ENCODE data around the gene EBNA1BP2.
"Not testable (repeated sequence)": the region's sequence is repeated elsewhere in the genome, so short reads cannot be mapped to it uniquely, and the experiment has no call there.

The EBNA1BP2 gene

GRCh38 chr1:43171876-43172526 is at the start of gene EBNA1BP2, which contains the start of gene CFAP57:
EBNA1BP2 (minus strand) TSS chr1:43172290; CDS start chr1:43172118, 172 bp downstream.
CFAP57 (plus strand) TSS chr1:43172330; CDS start chr1:43172754, 424 bp downstream.
- peak; percentile 92 for DNase-seq (ENCODE audit: low spot score)

GRCh38 chr1:43221797-43222196 is 49.7 kb upstream of the EBNA1BP2 start:
- no peak for DNase-seq (ENCODE audit: low spot score)

- DNase-seq (ENCODE audit: low spot score): no peak
Observed at GRCh38 chr1:43220905-43221778, 49.1 kb upstream of the EBNA1BP2 start.

- DNase-seq (ENCODE audit: low spot score): no peak
Observed at GRCh38 chr1:43217747-43218146, 45.7 kb upstream of the EBNA1BP2 start.

GRCh38 chr1:43214501-43215444 is 42.7 kb upstream of the EBNA1BP2 start:
- no peak for DNase-seq (ENCODE audit: low spot score)

- not testable (repeated sequence) for DNase-seq (ENCODE audit: low spot score)
Observed at GRCh38 chr1:43208277-43208676, 36.2 kb upstream of the EBNA1BP2 start.

- DNase-seq (ENCODE audit: low spot score): no peak
Observed at GRCh38 chr1:43207229-43207853, 35.3 kb upstream of the EBNA1BP2 start.

- peak; percentile 90 for DNase-seq (ENCODE audit: low spot score)
Observed at GRCh38 chr1:43206600-43207228, 34.6 kb upstream of the EBNA1BP2 start.

- DNase-seq (ENCODE audit: low spot score): peak; percentile 19
Observed at GRCh38 chr1:43205671-43206070, 33.6 kb upstream of the EBNA1BP2 start.

- no peak for DNase-seq (ENCODE audit: low spot score)
Observed at GRCh38 chr1:43204394-43204793, 32.3 kb upstream of the EBNA1BP2 start.

- DNase-seq (ENCODE audit: low spot score): no peak
Observed at GRCh38 chr1:43203859-43204258, 31.8 kb upstream of the EBNA1BP2 start.

GRCh38 chr1:43199093-43199726 is 27.1 kb upstream of the EBNA1BP2 start:
- DNase-seq (ENCODE audit: low spot score): no peak

GRCh38 chr1:43197343-43198127 is 25.4 kb upstream of the EBNA1BP2 start:
- DNase-seq (ENCODE audit: low spot score): no peak

GRCh38 chr1:43194509-43194908 is 22.4 kb upstream of the EBNA1BP2 start:
- DNase-seq (ENCODE audit: low spot score): no peak

GRCh38 chr1:43188106-43188505 is 16.0 kb upstream of the EBNA1BP2 start:
- DNase-seq (ENCODE audit: low spot score): no peak

- DNase-seq (ENCODE audit: low spot score): no peak
Observed at GRCh38 chr1:43184995-43185394, 12.9 kb upstream of the EBNA1BP2 start.

- DNase-seq (ENCODE audit: low spot score): no peak
Observed at GRCh38 chr1:43184388-43184787, 12.3 kb upstream of the EBNA1BP2 start.

- DNase-seq (ENCODE audit: low spot score): no peak
Observed at GRCh38 chr1:43177691-43178090, 5.6 kb upstream of the EBNA1BP2 start.

GRCh38 chr1:43174873-43175272 is 2.8 kb upstream of the EBNA1BP2 start:
- DNase-seq (ENCODE audit: low spot score): no peak

- peak; percentile 89 for DNase-seq (ENCODE audit: low spot score)
Observed at GRCh38 chr1:43172527-43172972, 460 bp upstream of the EBNA1BP2 start.
